ENCODE data around the gene CFAP410. TPM values are rescaled to one million over a fixed set of nuclear protein-coding genes. Genes with fewer than 3 reads are reported as not detected.
"Not testable (repeated sequence)": the region's sequence is repeated elsewhere in the genome, so short reads cannot be mapped to it uniquely, and the experiment has no call there.

The CFAP410 gene
- total RNA-seq, 1 experiment from 2014 or later, result 19.3 TPM

- no peak for TF ChIP-seq USF2 (CRISPR knock-in tag; IDR thresholded peaks at IDR 0.05)
- no peak for TF ChIP-seq NFE2L1 (CRISPR knock-in tag; IDR thresholded peaks at IDR 0.05)
- TF ChIP-seq SOX15 (CRISPR knock-in tag; IDR thresholded peaks at IDR 0.05), result no peak
- TF ChIP-seq ZNF423 (CRISPR knock-in tag; IDR thresholded peaks at IDR 0.05), result no peak
- TF ChIP-seq, protein P1, sequence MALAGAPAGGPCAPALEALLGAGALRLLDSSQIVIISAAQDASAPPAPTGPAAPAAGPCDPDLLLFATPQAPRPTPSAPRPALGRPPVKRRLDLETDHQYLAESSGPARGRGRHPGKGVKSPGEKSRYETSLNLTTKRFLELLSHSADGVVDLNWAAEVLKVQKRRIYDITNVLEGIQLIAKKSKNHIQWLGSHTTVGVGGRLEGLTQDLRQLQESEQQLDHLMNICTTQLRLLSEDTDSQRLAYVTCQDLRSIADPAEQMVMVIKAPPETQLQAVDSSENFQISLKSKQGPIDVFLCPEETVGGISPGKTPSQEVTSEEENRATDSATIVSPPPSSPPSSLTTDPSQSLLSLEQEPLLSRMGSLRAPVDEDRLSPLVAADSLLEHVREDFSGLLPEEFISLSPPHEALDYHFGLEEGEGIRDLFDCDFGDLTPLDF (CRISPR knock-in tag; IDR thresholded peaks at IDR 0.05), result no peak
- no peak for TF ChIP-seq CBFB (CRISPR knock-in tag; IDR thresholded peaks at IDR 0.05; ENCODE audit: low read depth)
- TF ChIP-seq, protein P2, sequence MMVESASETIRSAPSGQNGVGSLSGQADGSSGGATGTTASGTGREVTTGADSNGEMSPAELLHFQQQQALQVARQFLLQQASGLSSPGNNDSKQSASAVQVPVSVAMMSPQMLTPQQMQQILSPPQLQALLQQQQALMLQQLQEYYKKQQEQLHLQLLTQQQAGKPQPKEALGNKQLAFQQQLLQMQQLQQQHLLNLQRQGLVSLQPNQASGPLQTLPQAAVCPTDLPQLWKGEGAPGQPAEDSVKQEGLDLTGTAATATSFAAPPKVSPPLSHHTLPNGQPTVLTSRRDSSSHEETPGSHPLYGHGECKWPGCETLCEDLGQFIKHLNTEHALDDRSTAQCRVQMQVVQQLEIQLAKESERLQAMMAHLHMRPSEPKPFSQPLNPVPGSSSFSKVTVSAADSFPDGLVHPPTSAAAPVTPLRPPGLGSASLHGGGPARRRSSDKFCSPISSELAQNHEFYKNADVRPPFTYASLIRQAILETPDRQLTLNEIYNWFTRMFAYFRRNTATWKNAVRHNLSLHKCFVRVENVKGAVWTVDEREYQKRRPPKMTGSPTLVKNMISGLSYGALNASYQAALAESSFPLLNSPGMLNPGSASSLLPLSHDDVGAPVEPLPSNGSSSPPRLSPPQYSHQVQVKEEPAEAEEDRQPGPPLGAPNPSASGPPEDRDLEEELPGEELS (CRISPR knock-in tag; IDR thresholded peaks at IDR 0.05), result no peak
Measured at GRCh38 chr21:44283948-44284347, 55.2 kb downstream of the CFAP410 start (continued).

DNA sequence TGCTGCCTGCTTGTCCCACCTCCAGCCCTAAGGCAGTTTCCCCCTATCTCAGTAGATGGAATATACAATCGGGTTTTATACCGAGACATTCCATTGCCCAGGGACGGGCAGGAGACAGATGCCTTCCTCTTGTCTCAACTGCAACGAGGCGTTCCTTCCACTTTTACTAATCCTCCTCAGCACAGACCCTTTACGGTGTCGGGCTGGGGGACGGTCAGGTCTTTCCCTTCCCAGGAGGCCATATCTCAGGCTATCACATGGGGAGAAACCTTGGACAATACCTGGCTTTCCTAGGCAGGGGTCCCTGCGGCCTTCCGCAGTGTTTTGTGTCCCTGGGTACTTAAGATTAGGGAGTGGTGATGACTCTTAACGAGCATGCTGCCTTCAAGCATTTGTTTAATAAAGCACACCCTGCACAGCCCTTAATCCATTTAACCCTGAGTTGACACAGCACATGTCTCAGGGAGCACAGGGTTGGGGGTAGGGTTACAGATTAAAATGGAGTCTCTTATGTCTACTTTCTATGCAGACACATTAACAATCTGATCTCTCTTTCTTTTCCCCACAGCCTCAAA lies 55.9 kb downstream of the CFAP410 start:
- POLR2A ChIA-PET; H3K4me3 Mint-ChIP-seq; H3K27ac Mint-ChIP-seq; DNase-seq (ENCODE audit: low spot score); CTCF ChIA-PET; H3K9me3 Mint-ChIP-seq; H3K36me3 Mint-ChIP-seq; ATAC-seq: not testable (repeated sequence)
- peaks cover 30% of the 10 kb centered on the region for H3K27me3 Mint-ChIP-seq (ENCODE audit: low read depth)
- peaks cover 21% of the 10 kb centered on the region for H3K4me1 Mint-ChIP-seq

DNA sequence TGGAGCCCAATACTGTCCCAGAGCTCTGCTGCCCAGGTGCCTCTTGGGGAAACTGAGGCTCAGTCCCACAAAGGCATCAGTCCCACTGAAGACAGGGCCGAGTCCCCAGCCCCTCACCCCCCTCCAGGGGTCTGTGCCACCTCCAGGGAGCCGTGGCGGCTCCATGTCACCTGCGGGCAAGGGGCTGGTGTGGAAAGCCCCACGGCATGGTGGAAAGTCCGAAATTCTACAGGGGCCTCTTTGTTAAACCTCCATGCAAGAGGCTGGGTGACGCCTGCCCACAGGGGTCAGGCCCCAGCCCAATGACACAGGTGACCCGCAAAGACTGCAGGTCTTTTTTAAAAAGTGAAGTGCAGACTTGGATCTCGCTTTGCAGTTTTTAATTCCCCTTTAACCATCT lies 56.8 kb downstream of the CFAP410 start:
- no peaks in the 10 kb centered on the region for H3K36me3 Mint-ChIP-seq
- ChIA-PET POLR2A (no interaction called here), CTCF (no interaction called here)
- DNase-seq (ENCODE audit: low spot score) (no peak), ATAC-seq (no peak)
- H3K4me1 Mint-ChIP-seq, result peaks cover 21% of the 10 kb centered on the region
- H3K4me3 Mint-ChIP-seq, result no peak overlapping the region
- no peaks in the 10 kb centered on the region for H3K9me3 Mint-ChIP-seq
- peaks cover 30% of the 10 kb centered on the region for H3K27me3 Mint-ChIP-seq (ENCODE audit: low read depth)
- no peak overlapping the region for H3K27ac Mint-ChIP-seq
- TF ChIP-seq, protein P3, sequence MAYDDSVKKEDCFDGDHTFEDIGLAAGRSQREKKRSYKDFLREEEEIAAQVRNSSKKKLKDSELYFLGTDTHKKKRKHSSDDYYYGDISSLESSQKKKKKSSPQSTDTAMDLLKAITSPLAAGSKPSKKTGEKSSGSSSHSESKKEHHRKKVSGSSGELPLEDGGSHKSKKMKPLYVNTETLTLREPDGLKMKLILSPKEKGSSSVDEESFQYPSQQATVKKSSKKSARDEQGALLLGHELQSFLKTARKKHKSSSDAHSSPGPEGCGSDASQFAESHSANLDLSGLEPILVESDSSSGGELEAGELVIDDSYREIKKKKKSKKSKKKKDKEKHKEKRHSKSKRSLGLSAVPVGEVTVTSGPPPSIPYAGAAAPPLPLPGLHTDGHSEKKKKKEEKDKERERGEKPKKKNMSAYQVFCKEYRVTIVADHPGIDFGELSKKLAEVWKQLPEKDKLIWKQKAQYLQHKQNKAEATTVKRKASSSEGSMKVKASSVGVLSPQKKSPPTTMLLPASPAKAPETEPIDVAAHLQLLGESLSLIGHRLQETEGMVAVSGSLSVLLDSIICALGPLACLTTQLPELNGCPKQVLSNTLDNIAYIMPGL (CRISPR knock-in tag; IDR thresholded peaks at IDR 0.05), result no peak
- TF ChIP-seq RELA (CRISPR knock-in tag; IDR thresholded peaks at IDR 0.05; ENCODE audit: borderline replicate concordance) (no peak), TP53 (CRISPR knock-in tag; IDR thresholded peaks at IDR 0.05) (no peak), RORB (CRISPR knock-in tag; IDR thresholded peaks at IDR 0.05) (no peak), MYBL2 (CRISPR knock-in tag; IDR thresholded peaks at IDR 0.05) (no peak), CREB1 (CRISPR knock-in tag; IDR thresholded peaks at IDR 0.05) (no peak), OVOL2 (CRISPR knock-in tag; IDR thresholded peaks at IDR 0.05; ENCODE audit: borderline replicate concordance) (no peak), ZNF232 (CRISPR knock-in tag; IDR thresholded peaks at IDR 0.05) (no peak), GABPB1 (CRISPR knock-in tag; IDR thresholded peaks at IDR 0.05) (no peak), ARID4B (CRISPR knock-in tag; IDR thresholded peaks at IDR 0.05; ENCODE audit: borderline replicate concordance) (no peak), SMAD3 (CRISPR knock-in tag; IDR thresholded peaks at IDR 0.05; ENCODE audit: borderline replicate concordance) (no peak), ZBTB43 (CRISPR knock-in tag; IDR thresholded peaks at IDR 0.05) (no peak)
- TF ChIP-seq, protein P4, sequence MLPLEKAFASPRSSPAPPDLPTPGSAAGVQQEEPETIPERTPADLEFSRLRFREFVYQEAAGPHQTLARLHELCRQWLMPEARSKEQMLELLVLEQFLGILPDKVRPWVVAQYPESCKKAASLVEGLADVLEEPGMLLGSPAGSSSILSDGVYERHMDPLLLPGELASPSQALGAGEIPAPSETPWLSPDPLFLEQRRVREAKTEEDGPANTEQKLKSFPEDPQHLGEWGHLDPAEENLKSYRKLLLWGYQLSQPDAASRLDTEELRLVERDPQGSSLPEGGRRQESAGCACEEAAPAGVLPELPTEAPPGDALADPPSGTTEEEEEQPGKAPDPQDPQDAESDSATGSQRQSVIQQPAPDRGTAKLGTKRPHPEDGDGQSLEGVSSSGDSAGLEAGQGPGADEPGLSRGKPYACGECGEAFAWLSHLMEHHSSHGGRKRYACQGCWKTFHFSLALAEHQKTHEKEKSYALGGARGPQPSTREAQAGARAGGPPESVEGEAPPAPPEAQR (CRISPR knock-in tag; IDR thresholded peaks at IDR 0.05), result no peak
